Measurements from ENCODE around the gene UGDH.

The UGDH gene

DNA sequence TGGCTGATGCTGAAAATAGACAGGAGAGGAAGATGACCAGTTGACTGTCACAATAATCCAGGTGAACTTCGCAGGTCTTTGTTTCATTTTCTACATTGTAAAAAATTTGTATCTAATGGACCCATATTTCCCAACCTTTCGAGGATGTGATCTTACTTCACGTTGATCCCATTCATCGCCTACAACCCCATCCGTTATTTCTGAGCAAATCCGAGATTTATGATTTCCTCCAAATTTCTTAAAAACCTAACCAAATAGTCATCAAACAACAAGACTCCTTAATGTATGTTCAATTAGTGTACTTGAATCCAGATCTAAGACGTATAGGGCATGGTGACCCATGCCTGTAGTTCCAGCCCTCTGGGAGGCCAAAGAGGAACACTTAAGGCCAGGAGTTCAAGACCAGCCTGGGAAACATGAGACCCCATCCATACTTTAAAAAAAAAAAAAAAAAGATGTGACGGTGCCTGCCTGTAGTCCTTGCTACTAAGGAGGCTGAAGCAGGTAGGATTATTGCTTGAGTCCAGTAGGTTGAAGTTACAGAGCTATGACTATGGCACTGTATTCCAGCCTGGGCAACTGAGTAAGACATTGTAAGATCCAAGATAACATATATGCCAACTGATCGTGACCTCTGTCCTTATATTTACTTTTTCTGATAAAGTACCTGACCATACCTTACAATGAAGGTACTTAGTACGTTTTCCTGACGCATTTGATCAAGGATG, 74.2 kb downstream of the UGDH start:
- peaks cover 0 to 23% (median 16%) of the 10 kb centered on the region in 4 donors for H3K4me1 ChIP-seq
- TF ChIP-seq, protein P1, sequence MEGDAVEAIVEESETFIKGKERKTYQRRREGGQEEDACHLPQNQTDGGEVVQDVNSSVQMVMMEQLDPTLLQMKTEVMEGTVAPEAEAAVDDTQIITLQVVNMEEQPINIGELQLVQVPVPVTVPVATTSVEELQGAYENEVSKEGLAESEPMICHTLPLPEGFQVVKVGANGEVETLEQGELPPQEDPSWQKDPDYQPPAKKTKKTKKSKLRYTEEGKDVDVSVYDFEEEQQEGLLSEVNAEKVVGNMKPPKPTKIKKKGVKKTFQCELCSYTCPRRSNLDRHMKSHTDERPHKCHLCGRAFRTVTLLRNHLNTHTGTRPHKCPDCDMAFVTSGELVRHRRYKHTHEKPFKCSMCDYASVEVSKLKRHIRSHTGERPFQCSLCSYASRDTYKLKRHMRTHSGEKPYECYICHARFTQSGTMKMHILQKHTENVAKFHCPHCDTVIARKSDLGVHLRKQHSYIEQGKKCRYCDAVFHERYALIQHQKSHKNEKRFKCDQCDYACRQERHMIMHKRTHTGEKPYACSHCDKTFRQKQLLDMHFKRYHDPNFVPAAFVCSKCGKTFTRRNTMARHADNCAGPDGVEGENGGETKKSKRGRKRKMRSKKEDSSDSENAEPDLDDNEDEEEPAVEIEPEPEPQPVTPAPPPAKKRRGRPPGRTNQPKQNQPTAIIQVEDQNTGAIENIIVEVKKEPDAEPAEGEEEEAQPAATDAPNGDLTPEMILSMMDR (IDR thresholded peaks at IDR 0.05): no peak
- no peak overlapping the region for H3K4me3 ChIP-seq
- intact Hi-C loops (cut with DNase I; ENCODE audit: low total_unique reads): no loop called here
- no peaks in the 10 kb centered on the region for H3K9me3 ChIP-seq
- no peak overlapping the region for H3K27ac ChIP-seq
- no peak for DNase-seq
- H3K36me3 ChIP-seq: peaks cover 64 to 91% (median 73%) of the 10 kb centered on the region in 3 donors
- H3K27me3 ChIP-seq: no peaks in the 10 kb centered on the region

DNA sequence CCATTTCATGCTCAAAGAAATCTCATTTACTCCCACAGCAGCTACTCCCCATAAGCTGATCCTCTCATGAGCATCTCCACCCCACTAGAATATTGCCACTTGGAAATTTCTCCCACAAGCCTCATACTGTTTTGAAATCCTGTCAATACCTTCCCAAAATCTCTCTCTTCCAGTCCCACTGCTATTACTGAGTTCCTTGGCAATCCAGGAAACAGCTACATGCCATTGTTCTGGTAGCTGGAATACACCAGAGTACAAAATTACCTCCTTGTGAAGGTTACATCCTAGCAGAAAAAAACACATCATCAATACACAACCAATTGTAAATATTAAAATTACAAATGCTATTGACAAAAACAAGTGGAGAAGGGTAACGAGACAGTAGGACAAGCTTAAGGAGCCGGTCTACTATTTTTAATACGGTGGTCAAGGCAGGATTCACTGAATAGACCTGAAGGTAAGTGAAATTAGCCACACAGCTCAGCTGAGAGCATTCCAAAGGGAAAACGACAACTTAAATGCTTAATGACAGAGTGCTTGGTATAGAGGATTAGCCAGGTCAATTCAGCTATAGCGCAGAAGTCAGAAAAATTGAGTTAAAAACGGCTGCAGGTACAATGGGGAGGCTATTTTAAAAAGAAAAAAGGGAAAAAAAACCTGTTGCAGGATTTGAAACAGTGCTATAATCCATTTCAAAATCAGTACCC, 74.9 kb downstream of the UGDH start:
- TF ChIP-seq, protein P1 (IDR thresholded peaks at IDR 0.05): no peak
- intact Hi-C loops (cut with DNase I; ENCODE audit: low total_unique reads): no loop called here
- H3K4me3 ChIP-seq: no peak overlapping the region
- H3K36me3 ChIP-seq: peaks cover 58 to 89% (median 69%) of the 10 kb centered on the region in 3 donors
- H3K27me3 ChIP-seq: no peaks in the 10 kb centered on the region
- no peak for DNase-seq
- no peak overlapping the region for H3K27ac ChIP-seq
- peaks cover 0 to 20% (median 11%) of the 10 kb centered on the region in 4 donors for H3K4me1 ChIP-seq
- H3K9me3 ChIP-seq: no peaks in the 10 kb centered on the region

DNA sequence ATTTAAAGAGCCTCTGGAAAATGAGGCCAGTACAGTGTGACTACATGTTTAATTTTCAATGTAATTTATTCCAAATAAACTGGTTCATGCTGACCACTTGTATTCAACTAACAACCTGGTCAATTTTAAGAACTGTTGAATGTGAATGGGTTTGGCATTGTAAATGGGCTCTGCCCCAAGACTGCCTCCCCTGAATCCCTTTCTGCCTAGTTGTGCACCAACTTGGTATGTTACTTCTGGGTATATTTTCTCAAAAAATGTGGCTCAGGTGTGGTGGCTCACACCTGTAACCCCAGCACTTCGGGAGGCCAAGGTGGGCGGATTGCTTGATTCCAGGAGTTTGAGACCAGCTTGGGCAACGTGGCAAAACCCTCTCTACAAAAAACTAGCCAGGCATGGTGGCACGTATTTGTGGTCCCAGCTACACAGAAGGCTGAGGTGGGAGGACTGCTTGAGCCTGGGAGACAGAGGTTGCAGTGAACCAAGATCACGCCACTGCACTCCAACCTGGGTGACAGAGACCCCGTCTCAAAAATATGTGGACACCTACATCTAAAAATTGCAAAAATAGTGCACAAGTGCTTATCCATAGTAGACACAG, 75.7 kb downstream of the UGDH start:
- peaks cover 50 to 81% (median 61%) of the 10 kb centered on the region in 3 donors for H3K36me3 ChIP-seq
- H3K27me3 ChIP-seq: no peaks in the 10 kb centered on the region
- TF ChIP-seq, protein P1 (IDR thresholded peaks at IDR 0.05): no peak
- H3K27ac ChIP-seq: no peak overlapping the region
- DNase-seq: no peak
- H3K9me3 ChIP-seq: no peaks in the 10 kb centered on the region
- peaks cover 0 to 19% (median 10%) of the 10 kb centered on the region in 4 donors for H3K4me1 ChIP-seq
- intact Hi-C loops (cut with DNase I; ENCODE audit: low total_unique reads): no loop called here
- no peak overlapping the region for H3K4me3 ChIP-seq

DNA sequence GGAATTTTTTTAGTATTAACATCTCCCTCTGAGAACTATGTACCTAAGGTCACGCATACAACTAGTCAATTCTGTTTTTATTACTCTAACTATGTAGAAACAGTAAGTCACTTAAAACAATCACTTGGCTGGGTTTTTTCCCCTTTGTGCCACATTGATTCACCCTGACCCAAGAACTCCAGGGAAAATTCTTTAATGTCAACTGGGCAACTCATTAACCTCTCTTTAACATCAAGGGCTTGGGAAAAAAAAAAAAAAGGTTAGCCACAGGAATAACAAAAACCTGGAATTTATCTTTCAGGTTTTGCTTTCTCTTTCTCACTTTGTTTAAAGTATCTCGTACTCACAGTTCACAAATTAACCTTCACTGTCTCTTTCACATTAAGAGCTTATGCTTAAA, 76.6 kb downstream of the UGDH start:
- H3K27ac ChIP-seq: no peak overlapping the region
- no peaks in the 10 kb centered on the region for H3K9me3 ChIP-seq
- TF ChIP-seq, protein P1 (IDR thresholded peaks at IDR 0.05): no peak
- peaks cover 0 to 16% (median 8%) of the 10 kb centered on the region in 4 donors for H3K4me1 ChIP-seq
- H3K4me3 ChIP-seq: no peak overlapping the region
- no peaks in the 10 kb centered on the region for H3K27me3 ChIP-seq
- DNase-seq: no peak
- H3K36me3 ChIP-seq: peaks cover 43 to 72% (median 52%) of the 10 kb centered on the region in 3 donors
- intact Hi-C loops (cut with DNase I; ENCODE audit: low total_unique reads): no loop called here

Data from tibial artery (tissue), 4 donors.